Central memory CD4-positive, alpha-beta T cell (primary cell): ENCODE results near the gene TCF7L2.

Experiments
- DNase-seq: peaks from one replicate; pipeline ENCODE4 v3.0.0; 2022
- total RNA-seq, 3 experiments: gene quantifications; one replicate each; lab custom pipeline; 2026; lab: John Stamatoyannopoulos, UW

The TCF7L2 gene
- 0.39 to 1.9 (median 0.44) reads per million in 3 experiments for total RNA-seq

- peak; percentile 48 for DNase-seq
These were observed at the start of gene TCF7L2 for GRCh38 chr10:112949875-112950507. Gene TCF7L2 (plus strand): TSS chr10:112950247. CDS start chr10:112950757, 510 bp downstream.

DNA sequence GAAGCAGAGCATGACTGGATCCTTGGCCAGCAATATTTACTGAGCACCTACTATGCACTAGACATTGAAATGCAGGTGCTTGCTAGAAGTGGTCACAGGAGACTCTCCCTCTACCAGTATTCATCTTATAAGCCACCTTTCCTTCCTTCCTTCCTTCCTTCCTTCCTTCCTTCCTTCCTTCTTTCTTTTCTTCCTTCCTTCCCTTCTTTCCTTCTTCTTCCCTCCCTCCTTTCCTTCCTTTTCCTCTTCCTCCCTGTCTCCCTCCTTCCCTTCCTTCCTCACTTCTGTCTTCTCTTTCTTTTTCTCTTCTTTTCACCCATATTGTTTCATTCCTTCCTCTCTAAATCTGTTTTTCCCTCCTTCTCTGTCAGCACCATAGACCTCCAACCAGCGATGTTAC, 47.3 kb upstream of the TCF7L2 start:
- no peak for DNase-seq

DNA sequence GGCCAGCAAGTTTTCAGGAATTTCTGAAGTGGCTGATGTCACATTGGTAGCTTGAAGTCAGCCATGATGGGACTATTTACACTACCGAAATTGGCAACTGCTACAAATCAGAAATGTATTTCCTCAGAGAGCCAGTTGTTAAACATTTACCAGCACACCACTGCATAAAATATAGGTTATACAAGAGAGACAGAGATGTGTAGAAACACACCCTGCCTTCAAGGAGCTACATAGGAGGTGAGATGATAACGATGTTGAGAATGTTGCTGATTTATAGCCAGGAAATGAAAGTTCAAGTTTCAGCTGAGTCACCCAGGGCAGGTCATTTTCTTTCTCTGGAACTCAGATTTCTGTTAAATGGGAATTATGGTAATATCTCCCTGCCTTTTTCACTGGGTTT, 46.0 kb upstream of the TCF7L2 start:
- no peak for DNase-seq

GRCh38 chr10:112906945-112907344, 43.1 kb upstream of the TCF7L2 start:
- no peak for DNase-seq

DNA sequence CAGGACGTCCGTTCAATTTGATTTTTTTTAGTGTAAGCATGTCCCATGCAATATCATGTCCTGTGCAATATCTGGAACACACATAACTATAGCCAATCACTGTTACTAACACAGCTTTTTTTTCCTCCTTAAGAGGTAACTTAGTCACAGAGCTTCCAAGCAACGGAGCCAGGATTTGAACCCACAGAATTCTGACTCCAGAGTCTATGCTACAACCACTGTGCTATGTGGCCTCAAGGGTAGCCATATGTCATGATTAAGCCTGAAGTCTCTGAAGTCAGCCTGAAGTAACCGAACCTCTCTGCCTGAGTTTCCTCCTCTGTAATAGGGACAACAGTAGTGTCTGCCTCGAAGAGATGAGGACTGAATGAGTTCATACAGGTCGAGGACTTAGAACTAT, 42.2 kb upstream of the TCF7L2 start:
- no peak for DNase-seq

- DNase-seq, result no peak
These were observed 38.8 kb upstream of the TCF7L2 start for GRCh38 chr10:112911206-112911605.

DNA sequence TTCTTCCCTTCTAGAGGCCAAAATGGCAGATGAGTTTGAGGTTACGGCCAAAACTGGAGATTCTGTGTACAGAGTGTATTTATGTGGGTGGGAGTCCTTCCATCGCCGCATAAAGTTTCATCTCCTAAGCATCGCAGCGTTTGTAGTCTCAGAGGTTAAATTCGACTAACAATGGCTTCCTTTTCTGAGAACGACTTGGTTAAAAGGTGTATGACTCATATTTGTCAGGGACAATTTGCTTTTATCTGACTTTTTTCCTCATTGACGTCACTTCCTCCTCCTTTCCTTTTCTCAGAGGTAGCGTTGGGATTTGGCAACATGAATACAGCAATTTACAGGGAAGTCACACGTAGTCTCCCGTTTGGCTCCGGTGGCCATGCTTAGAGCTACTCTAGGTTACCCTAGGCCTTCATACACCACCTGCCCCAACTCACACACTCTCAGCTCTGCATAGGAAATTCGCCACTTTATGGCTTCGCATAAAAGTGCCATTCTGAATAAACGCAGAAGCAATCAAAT, 37.6 kb upstream of the TCF7L2 start:
- DNase-seq, result no peak

DNA sequence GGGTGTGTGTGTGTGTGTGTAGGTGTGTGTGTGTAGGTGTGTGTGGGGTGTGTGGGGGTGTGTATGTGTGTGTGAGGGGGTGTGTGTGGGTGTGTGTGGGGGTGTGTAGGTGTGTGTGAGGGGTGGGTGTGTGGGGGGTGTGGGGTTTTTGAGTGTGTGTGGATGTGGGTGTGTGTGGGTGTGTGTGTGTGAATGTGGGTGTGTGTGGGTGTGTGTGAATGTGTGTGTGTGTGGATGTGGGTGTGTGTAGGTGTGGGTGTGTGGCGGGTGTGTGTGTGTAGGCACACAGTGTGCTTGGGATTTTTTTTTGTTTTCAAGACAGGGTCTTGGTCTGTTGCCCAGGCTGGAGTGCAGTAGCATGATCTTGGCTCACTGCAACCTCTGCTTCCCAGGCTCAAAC, 36.8 kb upstream of the TCF7L2 start:
- no peak for DNase-seq

- DNase-seq, result no peak
These were observed 36.3 kb upstream of the TCF7L2 start for GRCh38 chr10:112913661-112914287.

DNA sequence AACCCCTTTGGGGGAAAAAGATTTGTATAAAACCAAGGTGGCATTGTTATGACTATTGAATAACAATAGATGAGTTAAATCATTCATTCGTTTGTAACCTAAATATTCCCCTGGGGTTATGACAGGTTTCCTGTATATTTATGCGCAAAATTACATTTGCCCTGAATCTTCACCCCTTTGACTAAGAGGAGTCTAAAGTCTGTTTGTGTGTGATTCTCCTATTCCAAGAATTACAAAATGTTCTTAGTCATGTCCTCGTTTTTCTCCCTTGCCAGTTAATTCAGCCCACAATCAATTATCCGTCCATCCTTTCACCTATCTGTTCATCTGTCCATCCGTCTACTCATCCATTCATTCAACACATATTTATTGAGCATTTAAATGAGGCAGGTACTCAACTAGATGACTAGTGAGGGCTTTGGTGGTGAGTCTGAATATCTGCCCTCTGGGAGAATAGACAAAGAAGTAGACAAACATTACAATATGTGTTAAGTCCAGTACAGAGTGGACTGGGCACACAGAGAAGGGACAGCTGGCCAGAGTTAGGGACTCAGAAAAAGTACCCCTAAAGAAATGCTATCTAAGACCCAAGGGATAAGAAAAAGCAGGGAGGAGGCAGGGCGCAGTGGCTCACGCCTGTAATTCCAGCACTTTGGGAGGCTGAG, 35.6 kb upstream of the TCF7L2 start:
- DNase-seq, result no peak

GRCh38 chr10:112915590-112916572, 34.2 kb upstream of the TCF7L2 start:
- no peak for DNase-seq

DNA sequence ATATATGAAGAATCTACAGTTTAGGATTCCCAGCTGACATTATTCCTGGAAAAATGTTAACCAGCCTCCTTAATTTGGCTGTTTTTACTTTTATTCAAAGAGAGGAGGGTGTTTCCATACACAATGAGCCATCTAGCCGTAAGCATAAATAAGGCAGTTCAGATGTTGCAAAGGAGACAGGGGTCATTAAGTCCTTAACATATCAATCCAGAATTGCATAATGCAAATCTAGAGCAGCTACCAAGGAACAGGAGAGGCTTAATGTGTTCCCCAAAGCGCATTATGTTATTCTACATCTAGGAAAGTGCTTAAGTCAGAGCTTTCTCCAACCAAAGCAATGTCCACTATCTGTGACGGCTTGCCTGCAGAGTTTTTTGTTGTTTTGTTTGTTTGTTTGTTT, 32.4 kb upstream of the TCF7L2 start:
- no peak for DNase-seq

DNA sequence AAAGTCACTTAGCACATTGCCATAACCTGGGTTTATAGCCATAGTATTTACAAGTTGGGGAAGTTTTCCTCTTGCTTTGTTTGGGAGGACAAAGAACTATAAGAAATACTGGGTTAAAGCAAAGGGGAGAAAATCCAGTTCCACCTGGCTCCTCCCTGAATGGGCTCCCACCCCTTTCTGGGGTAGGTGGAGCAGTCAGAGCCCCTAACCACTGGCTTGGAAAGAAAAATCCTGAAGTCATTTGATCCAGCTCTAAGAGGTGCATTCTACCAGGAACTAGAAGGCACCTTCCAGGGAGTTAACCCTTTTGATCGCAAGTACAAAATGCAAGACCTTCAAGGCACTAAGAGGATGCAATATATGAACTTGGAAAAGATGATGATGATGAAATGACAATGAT, 31.3 kb upstream of the TCF7L2 start:
- DNase-seq, result no peak

GRCh38 chr10:112919721-112920120, 30.3 kb upstream of the TCF7L2 start:
- DNase-seq, result no peak

DNA sequence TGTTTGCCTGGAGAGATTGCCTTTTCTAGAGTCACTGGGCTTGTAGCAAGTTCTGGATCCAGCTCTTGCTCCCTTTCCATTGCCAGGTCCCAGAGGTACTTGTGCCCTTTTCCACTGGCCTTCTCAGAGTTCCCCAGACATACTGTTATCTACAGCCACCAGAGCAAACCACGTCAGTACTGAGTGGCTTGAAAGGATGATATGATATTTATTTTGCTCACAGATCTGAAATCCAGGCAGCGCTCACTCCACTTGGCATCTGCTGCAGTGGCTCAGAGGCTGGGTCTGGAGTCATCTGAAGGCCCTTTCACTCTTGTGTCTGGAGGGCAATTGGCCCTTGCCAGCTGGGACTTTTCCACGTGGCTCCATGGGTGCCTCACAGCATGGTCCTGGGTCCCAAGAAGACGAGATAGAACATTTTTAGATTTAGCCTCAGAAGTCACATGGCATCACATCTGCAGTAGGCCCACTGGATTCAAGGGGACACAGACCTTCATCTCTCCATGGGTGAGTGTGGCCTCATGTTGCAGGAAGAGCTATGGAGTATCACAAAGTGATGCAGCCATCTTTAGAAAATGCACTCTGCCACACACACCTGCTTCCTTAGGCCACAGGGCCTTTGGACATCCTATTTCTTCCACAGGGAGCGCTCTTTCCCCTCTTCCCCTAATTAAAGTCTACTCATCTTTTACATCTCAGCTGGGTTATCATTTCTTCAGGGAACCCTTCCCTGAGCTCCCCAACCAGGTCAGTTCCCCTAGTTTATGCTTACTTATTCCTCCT, 22.9 kb upstream of the TCF7L2 start:
- no peak for DNase-seq

DNA sequence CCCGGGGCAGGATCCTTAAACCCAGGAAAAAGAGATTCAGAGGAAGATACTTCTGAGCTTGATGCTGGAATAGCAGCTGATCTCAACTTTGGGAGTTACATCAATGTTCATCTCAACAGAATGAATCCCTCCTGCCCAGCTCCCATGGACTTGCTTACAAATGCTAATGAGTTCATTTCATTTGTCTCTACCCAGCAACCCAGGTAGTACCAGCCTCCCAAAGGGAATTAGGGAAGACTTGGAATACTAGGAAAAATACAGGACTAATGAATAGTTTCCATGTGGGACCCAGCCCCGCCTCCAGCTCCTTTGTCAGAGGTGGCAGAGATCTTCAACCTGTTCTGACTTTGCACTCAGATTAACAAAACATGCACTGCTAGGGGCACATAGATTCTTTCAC, 22.1 kb upstream of the TCF7L2 start:
- DNase-seq, result no peak

DNA sequence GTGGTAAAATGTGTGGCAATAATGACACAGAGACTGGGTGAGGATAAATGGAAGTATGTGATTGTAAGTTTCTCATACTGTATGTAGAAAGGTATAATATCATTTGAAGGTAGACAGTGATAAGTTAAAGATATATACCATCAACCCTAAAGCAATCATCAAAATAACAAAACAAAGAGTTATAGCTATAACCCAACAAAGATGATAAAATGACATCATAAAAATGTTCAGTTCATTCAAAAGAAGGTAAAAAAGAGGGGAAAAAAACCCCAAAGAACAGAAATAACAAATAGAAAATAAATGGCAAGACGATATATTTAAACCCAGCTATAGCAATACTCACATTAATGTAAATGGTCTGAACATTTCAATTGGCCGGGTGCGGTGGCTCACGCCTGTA, 17.4 kb upstream of the TCF7L2 start:
- DNase-seq, result no peak

- DNase-seq, result no peak
These were observed 15.9 kb upstream of the TCF7L2 start for GRCh38 chr10:112934193-112934592.

GRCh38 chr10:112938808-112939482, 11.1 kb upstream of the TCF7L2 start:
- DNase-seq, result no peak

DNA sequence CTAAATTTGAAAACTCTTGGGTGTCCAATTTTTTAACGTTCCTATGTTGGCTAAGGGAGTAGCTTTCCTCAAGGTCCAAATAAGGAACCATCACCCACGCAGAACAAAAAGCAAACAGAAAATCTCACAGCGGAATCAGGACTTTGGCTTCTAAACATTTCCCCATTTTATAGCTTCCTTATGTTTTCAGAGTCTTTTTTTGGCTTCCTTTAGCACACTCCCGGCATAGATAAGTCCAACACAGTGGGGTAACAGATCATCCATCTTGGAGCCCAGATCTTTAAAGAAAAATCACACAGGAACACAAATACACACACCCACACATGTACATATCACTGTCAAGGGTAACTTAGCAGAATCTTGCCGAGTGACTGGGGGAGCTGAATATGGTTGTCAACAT, 4.2 kb upstream of the TCF7L2 start:
- no peak for DNase-seq

DNA sequence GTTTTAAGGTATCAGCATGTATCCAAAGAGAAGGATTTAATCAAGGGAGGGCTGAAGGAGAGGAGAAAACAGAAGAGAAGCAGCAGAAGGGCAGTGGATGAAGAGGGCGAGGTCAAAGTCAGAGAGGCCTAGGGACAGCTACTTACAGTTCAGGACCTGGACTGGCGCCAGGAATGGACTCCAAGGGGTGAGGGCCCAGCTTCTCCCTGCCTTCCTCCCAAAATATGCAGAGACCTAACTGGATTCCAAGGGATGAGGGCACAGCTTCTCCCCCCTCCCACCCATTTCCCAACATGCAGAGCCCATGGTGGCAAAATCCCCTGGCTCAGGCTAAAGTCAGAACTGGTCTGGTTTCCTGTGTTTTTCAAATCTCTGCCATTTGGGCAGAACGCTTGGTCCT, 3.4 kb upstream of the TCF7L2 start:
- no peak for DNase-seq
